Epithelial cell of esophagus (primary cell): ENCODE results near the gene TTLL6.

Experiments used
- DNase-seq: peaks from one replicate; pipeline ENCODE4 v3.0.0; 2010; ENCODE audit warnings: low read depth
- H3K4me3 ChIP-seq: 2 replicates; pipeline ENCODE4 v1.5.1; 2011; ENCODE audit warnings: mild to moderate bottlenecking, low read length, control low read depth
- TF ChIP-seq, protein P1 (sequence below): IDR thresholded peaks from 2 replicates; pipeline ENCODE4 v1.5.1; 2011; ENCODE audit warnings: low read depth, mild to moderate bottlenecking, low read length, control low read depth, inconsistent platforms; ENCODE audit not compliant: insufficient read depth; ENCODE audit errors: missing control alignments

TTLL6 gene

DNA sequence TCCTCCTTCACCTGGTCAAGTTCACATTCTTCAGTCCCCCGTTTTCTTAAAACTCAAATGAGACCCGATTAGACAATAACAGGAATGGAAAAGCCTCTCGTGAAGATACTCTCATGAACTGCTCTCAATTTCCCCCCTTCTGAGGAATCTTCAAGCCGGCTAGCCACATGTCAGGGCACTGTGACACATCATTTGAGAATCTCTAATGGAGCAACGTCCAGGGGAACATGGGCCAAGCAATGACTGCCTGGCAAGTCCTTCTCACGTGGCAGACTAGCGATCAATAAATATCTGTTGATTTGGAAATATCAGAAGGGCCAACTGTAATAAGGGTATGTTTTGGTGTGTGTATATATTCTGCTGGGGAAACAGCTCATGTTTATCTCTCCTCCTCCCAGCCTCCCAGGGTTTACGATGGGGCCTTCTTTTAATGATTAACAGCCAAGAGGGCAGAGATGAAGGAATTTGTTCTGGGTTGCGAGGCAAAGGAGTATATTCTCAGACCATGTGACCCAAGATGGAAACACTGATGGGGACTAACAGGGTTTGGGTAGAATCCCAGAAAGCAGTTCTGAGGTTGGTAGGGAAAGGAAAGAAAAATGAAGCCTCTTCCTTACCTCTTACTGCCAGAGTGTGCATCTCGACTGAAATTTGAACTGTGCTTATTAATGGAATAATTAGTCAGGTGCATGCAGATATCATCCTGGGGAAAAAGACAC, 21.4 kb downstream of the TTLL6 start:
- H3K4me3 ChIP-seq, result no peak overlapping the region
- TF ChIP-seq, protein P1, sequence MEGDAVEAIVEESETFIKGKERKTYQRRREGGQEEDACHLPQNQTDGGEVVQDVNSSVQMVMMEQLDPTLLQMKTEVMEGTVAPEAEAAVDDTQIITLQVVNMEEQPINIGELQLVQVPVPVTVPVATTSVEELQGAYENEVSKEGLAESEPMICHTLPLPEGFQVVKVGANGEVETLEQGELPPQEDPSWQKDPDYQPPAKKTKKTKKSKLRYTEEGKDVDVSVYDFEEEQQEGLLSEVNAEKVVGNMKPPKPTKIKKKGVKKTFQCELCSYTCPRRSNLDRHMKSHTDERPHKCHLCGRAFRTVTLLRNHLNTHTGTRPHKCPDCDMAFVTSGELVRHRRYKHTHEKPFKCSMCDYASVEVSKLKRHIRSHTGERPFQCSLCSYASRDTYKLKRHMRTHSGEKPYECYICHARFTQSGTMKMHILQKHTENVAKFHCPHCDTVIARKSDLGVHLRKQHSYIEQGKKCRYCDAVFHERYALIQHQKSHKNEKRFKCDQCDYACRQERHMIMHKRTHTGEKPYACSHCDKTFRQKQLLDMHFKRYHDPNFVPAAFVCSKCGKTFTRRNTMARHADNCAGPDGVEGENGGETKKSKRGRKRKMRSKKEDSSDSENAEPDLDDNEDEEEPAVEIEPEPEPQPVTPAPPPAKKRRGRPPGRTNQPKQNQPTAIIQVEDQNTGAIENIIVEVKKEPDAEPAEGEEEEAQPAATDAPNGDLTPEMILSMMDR, result no peak
- peak; percentile 40 for DNase-seq

- DNase-seq, result no peak
- TF ChIP-seq, protein P1, result no peak
- H3K4me3 ChIP-seq, result no peak overlapping the region
These were observed 24.8 kb downstream of the TTLL6 start for GRCh38 chr17:48792033-48792798.

DNA sequence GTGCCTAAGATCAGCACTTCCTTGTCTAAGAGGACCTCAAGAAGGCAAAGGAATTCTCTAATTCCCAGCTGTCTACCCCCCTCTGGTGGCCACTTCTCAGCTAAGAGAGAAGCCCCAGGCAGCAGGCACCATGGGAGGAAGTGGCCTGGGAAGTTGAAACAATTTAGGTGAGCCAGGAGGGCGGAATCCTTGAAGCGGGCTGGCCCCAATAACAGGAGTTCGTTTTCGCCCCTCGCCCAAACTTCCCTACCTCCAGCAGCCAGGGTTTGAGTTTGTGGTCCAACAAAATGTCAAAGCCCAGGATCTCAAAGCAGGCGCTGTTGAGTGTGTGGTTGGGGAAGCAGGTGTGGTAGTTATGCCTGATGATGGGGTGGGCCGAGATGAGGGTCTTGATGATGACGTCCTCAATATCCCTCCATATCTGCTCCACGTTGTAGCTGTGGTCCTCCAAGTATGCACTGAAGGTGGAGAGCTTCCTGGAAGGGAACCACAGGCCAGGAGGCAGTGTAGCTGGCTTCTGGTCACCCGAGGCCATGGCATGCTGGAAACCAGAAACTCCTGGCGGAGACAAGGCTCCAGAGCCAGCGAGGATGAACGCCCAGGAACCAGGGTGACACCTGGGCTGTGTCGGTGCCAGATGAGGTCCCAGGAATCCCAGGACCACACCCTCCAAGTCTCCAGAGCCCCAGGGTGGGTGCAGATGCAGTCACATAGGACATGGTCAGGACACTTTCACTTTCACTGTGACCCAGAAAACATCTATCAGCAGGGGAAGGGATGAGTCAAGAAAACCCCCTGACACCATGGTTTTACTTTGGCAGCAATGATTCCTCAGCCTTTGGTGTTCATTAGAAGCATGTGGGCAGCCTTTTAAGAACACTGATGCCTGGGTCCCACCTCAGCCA, 25.6 kb downstream of the TTLL6 start:
- H3K4me3 ChIP-seq, result no peak overlapping the region
- TF ChIP-seq, protein P1, result peak; percentile 79
- peak; percentile 79 for DNase-seq

- TF ChIP-seq, protein P1, result no peak
- DNase-seq, result no peak
- H3K4me3 ChIP-seq, result no peak overlapping the region
These were observed 26.4 kb downstream of the TTLL6 start for GRCh38 chr17:48790607-48791127.

DNA sequence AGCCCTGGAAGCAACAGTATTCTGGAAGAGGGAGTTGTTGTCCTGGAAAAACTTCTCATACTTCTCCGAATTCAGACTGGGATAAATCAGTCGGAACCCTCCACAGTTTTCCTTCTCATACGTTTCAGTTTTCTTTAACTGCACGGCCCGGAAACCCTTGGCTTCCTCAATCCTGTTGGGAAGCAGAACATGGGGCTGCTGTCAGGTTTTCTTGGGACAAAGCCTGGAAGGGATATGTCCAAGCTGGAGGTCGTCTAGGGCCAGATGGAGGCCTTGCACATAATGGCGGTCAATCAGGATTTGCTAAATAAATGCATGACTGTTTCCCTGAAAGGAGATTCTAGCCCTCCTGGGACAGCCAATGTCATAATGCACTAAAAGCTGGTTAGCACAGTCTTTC, 29.2 kb downstream of the TTLL6 start:
- DNase-seq, result no peak
- TF ChIP-seq, protein P1, result no peak
- H3K4me3 ChIP-seq, result no peak overlapping the region

GRCh38 chr17:48779421-48779820, 37.6 kb downstream of the TTLL6 start:
- no peak overlapping the region for H3K4me3 ChIP-seq
- no peak for DNase-seq
- TF ChIP-seq, protein P1, result no peak
